K562 (cell line): ENCODE data around the gene TGM3. TPM values are rescaled to one million over a fixed set of nuclear protein-coding genes. Genes with fewer than 3 reads are reported as not detected.

Source experiments
- ATAC-seq: fragments of 200-7000 bp; cut with Tn5 transposase; 3 replicates; pipeline ENCODE4 v1.9.1; 2020; ENCODE audit warnings: moderate library complexity
- BruUV-seq: library from RNA; stranded (reverse); fragments of 400-500 nt; replicated peaks from 2 replicates; lab custom pipeline; 2021; lab: Mats Ljungman, UMichigan
- CTCF ChIA-PET: fragments of 300-600 bp; formaldehyde crosslinking; extraction: SDS; loops from one replicate; lab custom pipeline; 2021; ENCODE audit warnings: low intra/inter-chr PET ratio; lab: Yijun Ruan, JAX
- POLR2A ChIA-PET: fragments of 300-600, 350-650 bp; sonication (Branson Sonifier 250); formaldehyde crosslinking; extraction: SDS; loops from one replicate; lab custom pipeline; 2021; ENCODE audit warnings: antibody characterized with exemption, inconsistent platforms; lab: Yijun Ruan, JAX
- DNase-seq, 4 experiments: peaks; one replicate each; pipeline versions ENCODE4 v3.0.0 to v3.0.0-alpha.2; 2011 to 2018; ENCODE audit warnings: low spot score in 3 of 4, mixed read lengths in 3 of 4; ENCODE audit errors: extremely low read depth in 1 of 4
- FAIRE-seq: peaks from 2 replicates; lab custom pipeline; 2011; peaks lifted over from hg19 to GRCh38; lab: Jason Lieb, UNC
- H2AFZ ChIP-seq: 2 replicates; pipeline ENCODE4 v1.6.0; 2011; ENCODE audit warnings: low read depth, low read length, control low read depth, inconsistent platforms
- H3K27ac ChIP-seq: fragments of 200-600 bp; 3 replicates; pipeline ENCODE4 v1.8.0; 2011; ENCODE audit warnings: low read depth, mild to moderate bottlenecking, control low read depth, inconsistent platforms, low read length, moderate library complexity, mixed read lengths; ENCODE audit errors: extremely low read depth
- H3K27me3 ChIP-seq, 2 experiments: fragments of 300-600 bp in 1 of 2; 2 replicates in 1 of 2; 3 replicates in 1 of 2; pipeline versions ENCODE4 v1.6.0 to v1.8.0; 2011; ENCODE audit warnings: inconsistent platforms in 2 of 2, low read length in 2 of 2, mild to moderate bottlenecking in 1 of 2, mixed read lengths in 1 of 2, moderate library complexity in 1 of 2; ENCODE audit not compliant: control insufficient read depth in 2 of 2, insufficient read depth in 2 of 2
- H3K36me3 ChIP-seq: fragments of 300-600 bp; 3 replicates; pipeline ENCODE4 v1.8.0; 2011; ENCODE audit warnings: mild to moderate bottlenecking, low read length, inconsistent platforms; ENCODE audit not compliant: control insufficient read depth, insufficient read depth
- H3K4me1 ChIP-seq, 2 experiments: fragments of 200-600 bp in 1 of 2; replicated peaks in 1 of 2; 2 replicates in 1 of 2; 3 replicates in 1 of 2; pipeline versions ENCODE4 v1.5.1 to v1.8.0; 2011; ENCODE audit warnings: inconsistent platforms in 2 of 2, low read length in 2 of 2, mild to moderate bottlenecking in 1 of 2, mixed read lengths in 1 of 2, moderate library complexity in 1 of 2; ENCODE audit not compliant: control insufficient read depth in 2 of 2, insufficient read depth in 2 of 2
- H3K4me2 ChIP-seq: 2 replicates; pipeline ENCODE4 v1.6.1; 2011; ENCODE audit warnings: low read length, control low read depth, inconsistent platforms, mixed read lengths; ENCODE audit not compliant: insufficient read depth
- H3K4me3 ChIP-seq: fragments of 200-600 bp; sonication (generic), shearing (Covaris generic); 2 replicates; pipeline ENCODE4 v1.5.1; 2016; ENCODE audit warnings: control low read depth, inconsistent platforms
- H3K79me2 ChIP-seq: fragments of 200-600 bp; 3 replicates; pipeline ENCODE4 v1.8.0; 2011; ENCODE audit warnings: low read length, inconsistent platforms; ENCODE audit not compliant: control insufficient read depth, insufficient read depth
- H3K9ac ChIP-seq, 2 experiments: 2 replicates each; pipeline versions ENCODE4 v1.6.0 to v1.6.1; 2011; ENCODE audit warnings: low read depth in 2 of 2, low read length in 2 of 2, control low read depth in 1 of 2, inconsistent platforms in 1 of 2, mild to moderate bottlenecking in 1 of 2, mixed read lengths in 1 of 2; ENCODE audit not compliant: insufficient read depth in 1 of 2
- H3K9me1 ChIP-seq: one replicate; pipeline ENCODE4 v1.6.0; 2011; ENCODE audit warnings: inconsistent platforms, mild to moderate bottlenecking, low read length, moderate library complexity; ENCODE audit not compliant: control insufficient read depth, insufficient read depth
- H3K9me3 ChIP-seq: replicated peaks from 2 replicates; pipeline ENCODE4 v1.5.1; 2011; ENCODE audit warnings: low read depth, low read length, inconsistent platforms; ENCODE audit not compliant: control insufficient read depth, insufficient read depth
- H4K20me1 ChIP-seq: replicated peaks from 2 replicates; pipeline ENCODE4 v1.6.1; 2011; ENCODE audit warnings: low read length, inconsistent platforms, mixed read lengths; ENCODE audit not compliant: control insufficient read depth, insufficient read depth
- CHD2 ChIP-seq: IDR thresholded peaks from 2 replicates; pipeline ENCODE4 v1.6.1; 2011; ENCODE audit warnings: low read depth, low read length
- DIDO1 ChIP-seq: fragments of 450-650 bp; IDR thresholded peaks from 2 replicates; pipeline ENCODE4 v1.6.1; 2016; ENCODE audit warnings: low read depth, missing biosample characterization, missing genetic modification characterization
- HDGF ChIP-seq: fragments of 450-650 bp; IDR thresholded peaks from 2 replicates; pipeline ENCODE4 v1.6.1; 2016
- RBM15 ChIP-seq: fragments of 200-400 bp; formaldehyde crosslinking; IDR thresholded peaks from 2 replicates; pipeline ENCODE4 v1.6.1; 2018; ENCODE audit warnings: mild to moderate bottlenecking, low read length, moderate library complexity; ENCODE audit not compliant: insufficient read depth
- SAFB ChIP-seq: fragments of 200-400 bp; formaldehyde crosslinking; IDR thresholded peaks from 2 replicates; pipeline ENCODE4 v1.6.1; 2017; ENCODE audit warnings: low read depth, low read length, borderline replicate concordance
- XRCC5 ChIP-seq: fragments of 200-400 bp; formaldehyde crosslinking; IDR thresholded peaks from 2 replicates; pipeline ENCODE4 v1.6.1; 2017; ENCODE audit warnings: low read depth, mild to moderate bottlenecking, low read length
- ZC3H8 ChIP-seq: fragments of 450-650 bp; IDR thresholded peaks from 2 replicates; pipeline ENCODE4 v1.6.1; 2017
- ZFP30 ChIP-seq: fragments of 250-450 bp; sonication (Bioruptor Pico); IDR thresholded peaks from 2 replicates; pipeline ENCODE4 v1.8.0; 2022; ENCODE audit warnings: moderate library complexity, mild to moderate bottlenecking, inconsistent platforms, borderline replicate concordance
- ZNF197 ChIP-seq: fragments of 200-800 bp; sonication (Bioruptor generic); IDR thresholded peaks from 2 replicates; pipeline ENCODE4 v1.6.1; 2016; ENCODE audit warnings: low read depth, missing genetic modification characterization, missing compliant biosample characterization
- WGBS: fragments of 100-300 bp; shearing (Covaris generic); methylation state at CpG from one replicate; pipeline ENCODE4 v1.1.6; 2016; ENCODE audit warnings: low coverage, mixed read lengths; ENCODE audit not compliant: insufficient coverage; ENCODE audit errors: missing lambda C conversion rate; 5-methylcytosine and 5-hydroxymethylcytosine counted together
- in situ Hi-C: fragments of 300-500 bp; cut with MboI; formaldehyde crosslinking; loops from 4 replicates; pipeline ENCODE4 v1.15.0; 2018; ENCODE audit warnings: inconsistent platforms, mixed read lengths
- intact Hi-C: fragments of 100-400 bp; cut with micrococcal nuclease; formaldehyde crosslinking; loops from 2 replicates; pipeline ENCODE4 v1.14.2; 2022
- polyA plus RNA-seq, 8 experiments: library from polyadenylated mRNA; depleted of rRNA in 4 of 8; stranded (reverse) in 5 of 8; unstranded in 3 of 8; fragments of >200 nt; fragmentation: Nextera tagmentation in 2 of 8; fragmentation: Illumina TruSeq in 1 of 8; extraction: Ambion mirVana in 2 of 8; extraction: Trizol in 1 of 8; gene quantifications; 2 replicates each; pipeline versions ENCODE4 v1.2.1 to v1.2.3, GENCODE V29; 2011 to 2014; ENCODE audit warnings: inconsistent platforms in 1 of 8, missing spikeins in 1 of 8
- total RNA-seq, 7 experiments: library from RNA; depleted of rRNA in 6 of 7; stranded (reverse); fragments of >200 nt in 6 of 7; fragmentation: Illumina TruSeq in 2 of 7; extraction: Trizol in 2 of 7; gene quantifications; 2 replicates each; pipeline versions ENCODE4 v1.2.1 to v1.2.3, GENCODE V29; 2011 to 2021; ENCODE audit warnings: low replicate concordance in 1 of 7
- TF ChIP-seq, protein P1 (sequence below): fragments of 450-650 bp; IDR thresholded peaks from 2 replicates; pipeline ENCODE4 v1.6.1; 2018; ENCODE audit warnings: mild to moderate bottlenecking, low read depth; ENCODE audit not compliant: partially characterized antibody
- TF ChIP-seq, protein P2 (sequence below): fragments of 250-450 bp; sonication (Bioruptor Pico); IDR thresholded peaks from 2 replicates; pipeline ENCODE4 v1.4.0; 2020; ENCODE audit warnings: mild to moderate bottlenecking
- TF ChIP-seq, protein P3 (sequence below): fragments of 450-650 bp; IDR thresholded peaks from 2 replicates; pipeline ENCODE4 v1.6.1; 2018; ENCODE audit not compliant: partially characterized antibody

TGM3 gene
- total and polyA plus RNA-seq, 9 of the 15 experiments (the other 6 are each of a cell fraction or from before 2014, with no cell fraction given), result not detected

DNA sequence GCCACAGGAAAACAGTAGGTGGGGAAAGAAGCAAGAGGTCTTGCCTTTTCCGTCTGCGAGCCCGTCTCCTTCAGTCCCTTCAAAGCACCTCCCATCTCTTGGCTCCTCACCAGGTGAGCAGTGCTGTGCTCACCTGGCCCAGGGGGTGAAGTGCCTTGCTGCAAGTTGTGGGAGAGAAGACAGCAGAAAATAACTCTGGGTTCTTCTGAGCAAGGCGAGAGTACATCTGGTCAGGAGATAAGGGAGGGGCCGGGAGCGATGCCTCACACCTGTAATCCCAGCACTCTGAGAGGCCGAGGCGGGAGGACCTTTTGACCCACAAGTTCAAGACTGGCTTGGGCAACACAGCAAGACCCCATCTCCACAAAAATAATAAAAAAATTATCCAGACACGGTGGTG lies 35.6 kb upstream of the TGM3 start:
- CTCF ChIA-PET, result no interaction called here
- Histone ChIP-seq H3K9me3 (no peaks in the 10 kb centered on the region), H3K4me3 (no peak overlapping the region), H3K9me1 (no peaks in the 10 kb centered on the region), H3K27me3 (peaks cover 0 to 8% of the 10 kb centered on the region in 2 experiments; a peak in 1 of 5 replicates), H3K79me2 (no peaks in the 10 kb centered on the region), H4K20me1 (no peaks in the 10 kb centered on the region), H3K4me1 (no peaks in the 10 kb centered on the region; a peak in 1 of 5 replicates), H2AFZ (no peak overlapping the region), H3K9ac (no peak overlapping the region), H3K27ac (no peak overlapping the region), H3K36me3 (no peaks in the 10 kb centered on the region), H3K4me2 (no peak overlapping the region)
- 3% methylated on average over 6 of the region's 9 CpGs for WGBS
- BruUV-seq, result no TSS peak
- DNase-seq (no peak), FAIRE-seq (no peak), ATAC-seq (no peak)
- intact Hi-C loops, result loop anchor here (10.0 kb wide), 1 partner anchor 75 kb away; no protein-coding TSS in a partner anchor
- TF ChIP-seq, protein P1, sequence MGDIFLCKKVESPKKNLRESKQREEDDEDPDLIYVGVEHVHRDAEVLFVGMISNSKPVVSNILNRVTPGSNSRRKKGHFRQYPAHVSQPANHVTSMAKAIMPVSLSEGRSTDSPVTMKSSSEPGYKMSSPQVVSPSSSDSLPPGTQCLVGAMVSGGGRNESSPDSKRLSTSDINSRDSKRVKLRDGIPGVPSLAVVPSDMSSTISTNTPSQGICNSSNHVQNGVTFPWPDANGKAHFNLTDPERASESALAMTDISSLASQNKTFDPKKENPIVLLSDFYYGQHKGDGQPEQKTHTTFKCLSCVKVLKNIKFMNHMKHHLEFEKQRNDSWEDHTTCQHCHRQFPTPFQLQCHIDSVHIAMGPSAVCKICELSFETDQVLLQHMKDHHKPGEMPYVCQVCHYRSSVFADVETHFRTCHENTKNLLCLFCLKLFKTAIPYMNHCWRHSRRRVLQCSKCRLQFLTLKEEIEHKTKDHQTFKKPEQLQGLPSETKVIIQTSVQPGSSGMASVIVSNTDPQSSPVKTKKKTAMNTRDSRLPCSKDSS, result no peak
- no peak for TF ChIP-seq HDGF
- no peak for TF ChIP-seq ZC3H8
- TF ChIP-seq XRCC5, result no peak
- TF ChIP-seq, protein P2, sequence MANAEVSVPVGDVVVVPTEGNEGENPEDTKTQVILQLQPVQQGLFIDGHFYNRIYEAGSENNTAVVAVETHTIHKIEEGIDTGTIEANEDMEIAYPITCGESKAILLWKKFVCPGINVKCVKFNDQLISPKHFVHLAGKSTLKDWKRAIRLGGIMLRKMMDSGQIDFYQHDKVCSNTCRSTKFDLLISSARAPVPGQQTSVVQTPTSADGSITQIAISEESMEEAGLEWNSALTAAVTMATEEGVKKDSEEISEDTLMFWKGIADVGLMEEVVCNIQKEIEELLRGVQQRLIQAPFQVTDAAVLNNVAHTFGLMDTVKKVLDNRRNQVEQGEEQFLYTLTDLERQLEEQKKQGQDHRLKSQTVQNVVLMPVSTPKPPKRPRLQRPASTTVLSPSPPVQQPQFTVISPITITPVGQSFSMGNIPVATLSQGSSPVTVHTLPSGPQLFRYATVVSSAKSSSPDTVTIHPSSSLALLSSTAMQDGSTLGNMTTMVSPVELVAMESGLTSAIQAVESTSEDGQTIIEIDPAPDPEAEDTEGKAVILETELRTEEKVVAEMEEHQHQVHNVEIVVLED (CRISPR knock-in tag), result no peak
- no peak for TF ChIP-seq ZNF197
- TF ChIP-seq CHD2, result no peak
- no peak for TF ChIP-seq ZFP30 (CRISPR knock-in tag)
- TF ChIP-seq, protein P3, sequence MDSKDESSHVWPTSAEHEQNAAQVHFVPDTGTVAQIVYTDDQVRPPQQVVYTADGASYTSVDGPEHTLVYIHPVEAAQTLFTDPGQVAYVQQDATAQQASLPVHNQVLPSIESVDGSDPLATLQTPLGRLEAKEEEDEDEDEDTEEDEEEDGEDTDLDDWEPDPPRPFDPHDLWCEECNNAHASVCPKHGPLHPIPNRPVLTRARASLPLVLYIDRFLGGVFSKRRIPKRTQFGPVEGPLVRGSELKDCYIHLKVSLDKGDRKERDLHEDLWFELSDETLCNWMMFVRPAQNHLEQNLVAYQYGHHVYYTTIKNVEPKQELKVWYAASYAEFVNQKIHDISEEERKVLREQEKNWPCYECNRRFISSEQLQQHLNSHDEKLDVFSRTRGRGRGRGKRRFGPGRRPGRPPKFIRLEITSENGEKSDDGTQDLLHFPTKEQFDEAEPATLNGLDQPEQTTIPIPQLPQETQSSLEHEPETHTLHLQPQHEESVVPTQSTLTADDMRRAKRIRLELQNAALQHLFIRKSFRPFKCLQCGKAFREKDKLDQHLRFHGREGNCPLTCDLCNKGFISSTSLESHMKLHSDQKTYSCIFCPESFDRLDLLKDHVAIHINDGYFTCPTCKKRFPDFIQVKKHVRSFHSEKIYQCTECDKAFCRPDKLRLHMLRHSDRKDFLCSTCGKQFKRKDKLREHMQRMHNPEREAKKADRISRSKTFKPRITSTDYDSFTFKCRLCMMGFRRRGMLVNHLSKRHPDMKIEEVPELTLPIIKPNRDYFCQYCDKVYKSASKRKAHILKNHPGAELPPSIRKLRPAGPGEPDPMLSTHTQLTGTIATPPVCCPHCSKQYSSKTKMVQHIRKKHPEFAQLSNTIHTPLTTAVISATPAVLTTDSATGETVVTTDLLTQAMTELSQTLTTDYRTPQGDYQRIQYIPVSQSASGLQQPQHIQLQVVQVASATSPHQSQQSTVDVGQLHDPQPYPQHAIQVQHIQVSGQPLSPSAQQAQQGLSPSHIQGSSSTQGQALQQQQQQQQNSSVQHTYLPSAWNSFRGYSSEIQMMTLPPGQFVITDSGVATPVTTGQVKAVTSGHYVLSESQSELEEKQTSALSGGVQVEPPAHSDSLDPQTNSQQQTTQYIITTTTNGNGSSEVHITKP, result no peak
- TF ChIP-seq DIDO1 (tag), result no peak
- no peak for TF ChIP-seq RBM15
- TF ChIP-seq SAFB, result no peak
- POLR2A ChIA-PET, result interaction anchor here (1.1 kb wide), 1 partner anchor 17 kb away, joined by 3 read pairs; no protein-coding TSS in a partner anchor
- in situ Hi-C loops, result no loop called here
